Psoas muscle (tissue), 8 donors: ENCODE data around the gene SETD1B. TPM values are rescaled to one million over a fixed set of nuclear protein-coding genes. Genes with fewer than 3 reads are reported as not detected.
"Not testable (repeated sequence)": the region's sequence is repeated elsewhere in the genome, so short reads cannot be mapped to it uniquely, and the experiment has no call there.

Experiments
- ATAC-seq, 4 donors: fragments of 200-7000 bp; cut with Tn5 transposase; one replicate each; pipeline ENCODE4 v1.9.1; 2020; ENCODE audit warnings: moderate library complexity in 3 of 4, mild to moderate bottlenecking in 2 of 4
- DNase-seq, 2 donors: peaks; one replicate each; pipeline ENCODE4 v3.0.0-alpha.2; 2020
- H3K27ac ChIP-seq: fragments of 200-600 bp; one replicate; pipeline ENCODE4 v1.8.0; 2022
- H3K27me3 ChIP-seq, 3 donors: fragments of 200-600 bp in 1 of 3; one replicate each; pipeline versions ENCODE4 v1.6.1 to v1.8.0; 2013 to 2022; ENCODE audit warnings: low read length in 2 of 3, mild to moderate bottlenecking in 2 of 3, moderate library complexity in 1 of 3; ENCODE audit not compliant: insufficient read depth in 3 of 3
- H3K36me3 ChIP-seq, 2 donors: fragments of 200-600 bp in 1 of 2; one replicate each; pipeline versions ENCODE4 v1.6.1 to v1.8.0; 2013 to 2022; ENCODE audit warnings: low read depth in 1 of 2, mild to moderate bottlenecking in 1 of 2, moderate library complexity in 1 of 2; ENCODE audit not compliant: insufficient read depth in 1 of 2
- H3K4me1 ChIP-seq: fragments of 200-600 bp; one replicate; pipeline ENCODE4 v1.8.0; 2022
- H3K4me3 ChIP-seq: fragments of 200-600 bp; one replicate; pipeline ENCODE4 v1.8.0; 2022; ENCODE audit warnings: mild to moderate bottlenecking
- H3K9me3 ChIP-seq: fragments of 200-600 bp; one replicate; pipeline ENCODE4 v1.8.0; 2022
- CTCF ChIP-seq: fragments of 200-600 bp; IDR thresholded peaks from one replicate; pipeline ENCODE4 v1.8.0; 2022; ENCODE audit warnings: antibody characterized with exemption
- WGBS, 3 donors: extraction: QIAGEN DNeasy Blood & Tissue Kit; methylation state at CpG; one replicate each; pipeline versions ENCODE4 v1.1.6 to v1.1.7; 2013; 5-methylcytosine and 5-hydroxymethylcytosine counted together
- intact Hi-C, 2 donors: fragments of 100-400 bp; cut with DNase I; formaldehyde crosslinking; loops; one replicate each; pipeline versions ENCODE4 v1.11.0 to v1.14.2; 2022
- polyA plus RNA-seq, 3 donors: library from polyadenylated mRNA; stranded (reverse); fragments of 200-250 nt; gene quantifications; one replicate each; pipeline ENCODE4 v1.2.3, GENCODE V29; 2013
- total RNA-seq, 4 donors: library from RNA; stranded (reverse); fragmentation: NEBNext Ultra II Directional in 2 of 4; extraction: Animal tissue kit (Norgen Biotek cat#: 25700) in 2 of 4; gene quantifications; one replicate each; pipeline versions ENCODE4 v1.2.1 to v1.2.4, GENCODE V29; 2021 to 2023
- donor health status: healthy with polysubstance abuse.
- donor health status: DM: no; HTN: no; CAD: no; lungs with moderate emphysema.
- donor health status: Bipolar disorder and iron deficiency.
- donor health status: healthy.
- donor health status: DM: yes; HTN: yes; CAD: no.
- donor health status: DM: no; HTN: no; CAD: no.
- donor health status: DM: no; HTN: no; CAD: no.
- donor health status: DM: yes; HTN: yes; CAD: no.

SETD1B gene
- total and polyA plus RNA-seq, 7 donors: 2.8 to 13.0 (median 9.2) TPM

GRCh38 chr12:121787063-121788025, 16.5 kb upstream of the SETD1B start:
- DNase-seq: no peak
- ATAC-seq: no peak
- Histone ChIP-seq H3K27me3 (no peaks in the 10 kb centered on the region), H3K9me3 (no peaks in the 10 kb centered on the region), H3K4me1 (peaks cover 16% of the 10 kb centered on the region), H3K36me3 (no peaks in the 10 kb centered on the region), H3K27ac (peak overlapping the region; percentile 55), H3K4me3 (no peak overlapping the region)
- no peak for TF ChIP-seq CTCF
- intact Hi-C loops: no loop called here
- 78 to 84% (median 84%) methylated on average over 16 to 17 of the region's 17 CpGs for WGBS, 3 donors

GRCh38 chr12:121788176-121788818, 15.5 kb upstream of the SETD1B start:
- no peak for TF ChIP-seq CTCF
- intact Hi-C loops: no loop called here
- ATAC-seq (peak in 2 of 4 donors; percentile 15 to 28), DNase-seq (no peak)
- Histone ChIP-seq H3K4me1 (peaks cover 16% of the 10 kb centered on the region), H3K27me3 (no peaks in the 10 kb centered on the region), H3K9me3 (no peaks in the 10 kb centered on the region), H3K36me3 (no peaks in the 10 kb centered on the region), H3K27ac (no peak overlapping the region), H3K4me3 (no peak overlapping the region)
- 75 to 82% (median 75%) methylated on average over 7 of the region's 7 CpGs for WGBS, 3 donors

- 59 to 73% (median 63%) methylated on average over 12 to 13 of the region's 13 CpGs for WGBS, 3 donors
- TF ChIP-seq CTCF: no peak
- Histone ChIP-seq H3K27ac (peak overlapping the region; percentile 50), H3K36me3 (no peaks in the 10 kb centered on the region), H3K4me1 (peaks cover 19% of the 10 kb centered on the region), H3K4me3 (no peak overlapping the region), H3K27me3 (no peaks in the 10 kb centered on the region), H3K9me3 (no peaks in the 10 kb centered on the region)
- intact Hi-C loops: no loop called here
- DNase-seq (no peak), ATAC-seq (no peak)
Observed at GRCh38 chr12:121789233-121789781, 14.5 kb upstream of the SETD1B start.

GRCh38 chr12:121789800-121790728, 13.7 kb upstream of the SETD1B start:
- peak; percentile 60 to 81 for DNase-seq
- peaks cover 18% of the 10 kb centered on the region for H3K4me1 ChIP-seq
- WGBS, 3 donors: 62 to 68% (median 64%) methylated on average over 28 of the region's 28 CpGs
- H3K4me3 ChIP-seq: no peak overlapping the region
- no peak for ATAC-seq
- no peaks in the 10 kb centered on the region for H3K9me3 ChIP-seq
- H3K36me3 ChIP-seq: peaks cover 0 to 1% of the 10 kb centered on the region in 2 donors
- H3K27ac ChIP-seq: peak overlapping the region; percentile 50
- TF ChIP-seq CTCF: no peak
- no peaks in the 10 kb centered on the region for H3K27me3 ChIP-seq
- intact Hi-C loops: loop anchor here in 1 of 2 donors (5.0 kb wide), 1 partner anchor 93 kb away; no protein-coding TSS in a partner anchor

DNA sequence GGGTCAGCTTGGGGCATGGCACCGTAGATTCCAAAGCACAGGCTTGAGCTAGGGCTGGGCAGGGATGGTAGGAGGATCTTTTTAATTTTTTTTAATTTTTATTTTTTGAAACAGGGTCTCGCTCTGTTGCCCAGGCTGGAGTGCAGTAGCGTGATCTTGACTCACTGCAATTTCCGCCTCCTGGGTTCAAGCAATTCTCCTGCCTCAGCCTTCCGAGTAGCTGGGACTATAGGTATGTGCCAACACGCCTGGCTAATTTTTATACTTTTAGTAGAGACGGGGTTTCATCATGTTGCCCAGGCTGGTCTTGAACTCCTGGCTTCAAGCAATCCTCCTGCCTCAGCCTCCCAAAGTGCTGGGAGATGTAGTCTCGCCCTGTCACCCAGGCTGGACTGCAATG, 13.0 kb upstream of the SETD1B start:
- DNase-seq, H3K27me3 ChIP-seq, H3K4me3 ChIP-seq, H3K27ac ChIP-seq, H3K36me3 ChIP-seq, H3K9me3 ChIP-seq, ATAC-seq: not testable (repeated sequence)
- intact Hi-C loops: loop anchor here in 1 of 2 donors (5.0 kb wide), 1 partner anchor 93 kb away; no protein-coding TSS in a partner anchor
- WGBS, 3 donors: 95 to 99% (median 98%) methylated on average over 8 of the region's 8 CpGs
- H3K4me1 ChIP-seq: peaks cover 23% of the 10 kb centered on the region
